Breast epithelium (tissue), 4 donors: Measurements from ENCODE around the gene PHIP. TPM values are rescaled to one million over a fixed set of nuclear protein-coding genes. Genes with fewer than 3 reads are reported as not detected.

Source experiments
- DNase-seq, 2 donors: peaks; one replicate each; pipeline ENCODE4 v3.0.0-alpha.2; 2019; ENCODE audit warnings: low spot score in 2 of 2
- H3K27ac ChIP-seq, 2 donors: fragments of 200-600 bp; sonication (generic) in 1 of 2; one replicate each; pipeline ENCODE4 v1.5.1; 2016 to 2019; ENCODE audit warnings: mild to moderate bottlenecking in 1 of 2
- H3K27me3 ChIP-seq, 2 donors: fragments of 200-600 bp; sonication (generic) in 1 of 2; one replicate each; pipeline versions ENCODE4 v1.5.1 to v1.6.0; 2017 to 2019; ENCODE audit warnings: control low read depth in 1 of 2, mild to moderate bottlenecking in 1 of 2
- H3K36me3 ChIP-seq: fragments of 200-600 bp; one replicate; pipeline ENCODE4 v1.5.1; 2019
- H3K4me1 ChIP-seq, 2 donors: fragments of 200-600 bp; sonication (generic); one replicate each; pipeline ENCODE4 v1.5.1; 2016 to 2019; ENCODE audit warnings: control low read depth in 1 of 2
- H3K4me3 ChIP-seq, 3 donors: fragments of 200-600 bp; sonication (generic); 1 replicate in 2 of 3; 2 replicates in 1 of 3; pipeline ENCODE4 v1.5.1; 2016 to 2019; ENCODE audit warnings: mild to moderate bottlenecking in 3 of 3, moderate library complexity in 2 of 3
- H3K9me3 ChIP-seq, 2 donors: fragments of 200-600 bp; sonication (generic) in 1 of 2; one replicate each; pipeline ENCODE4 v1.5.1; 2016 to 2019; ENCODE audit warnings: control low read depth in 1 of 2
- CTCF ChIP-seq, 3 donors: fragments of 450-650 bp; IDR thresholded peaks; one replicate each; pipeline ENCODE4 v1.5.1; 2016 to 2017; ENCODE audit warnings: antibody characterized with exemption in 3 of 3, mild to moderate bottlenecking in 3 of 3, moderate library complexity in 3 of 3
- POLR2A ChIP-seq: fragments of 450-650 bp; IDR thresholded peaks from one replicate; pipeline ENCODE4 v1.6.1; 2016; ENCODE audit warnings: antibody characterized with exemption, mild to moderate bottlenecking, moderate library complexity
- POLR2AphosphoS5 ChIP-seq, 3 donors: sonication (generic); formaldehyde crosslinking; IDR thresholded peaks; one replicate each; pipeline ENCODE4 v1.6.1; 2017; ENCODE audit warnings: antibody characterized with exemption in 3 of 3
- intact Hi-C: fragments of 100-400 bp; cut with DNase I; formaldehyde crosslinking; loops from one replicate; pipeline ENCODE4 v1.15.1; 2023; ENCODE audit warnings: low total_unique reads
- total RNA-seq, 3 donors: library from RNA; depleted of rRNA; stranded (reverse); fragments of >200 nt; gene quantifications; one replicate each; pipeline ENCODE4 v1.1.0, GENCODE V29; 2016

Gene PHIP
- total RNA-seq, 3 donors from 2014 or later: 31.7 to 73.6 (median 44.9) TPM

- intact Hi-C loops: no loop called here
- H3K4me3 ChIP-seq: peak overlapping the region; percentile 81 to 90 (median 85)
- no peaks in the 10 kb centered on the region for H3K27me3 ChIP-seq
- TF ChIP-seq CTCF (IDR thresholded peaks at IDR 0.05) (no peak), POLR2AphosphoS5 (IDR thresholded peaks at IDR 0.05) (no peak), POLR2A (no peak)
- peaks cover 0 to 5% of the 10 kb centered on the region in 2 donors for H3K4me1 ChIP-seq
- peak overlapping the region; percentile 97 to 98 for H3K27ac ChIP-seq
- DNase-seq: peak in 1 of 2 donors; percentile 51
- H3K9me3 ChIP-seq: no peaks in the 10 kb centered on the region
- H3K36me3 ChIP-seq: no peaks in the 10 kb centered on the region
Measured at GRCh38 chr6:79077715-79078074, 359 bp downstream of the PHIP start.

- Histone ChIP-seq H3K9me3 (no peaks in the 10 kb centered on the region), H3K36me3 (no peaks in the 10 kb centered on the region), H3K4me1 (peaks cover 0 to 5% of the 10 kb centered on the region in 2 donors), H3K27me3 (no peaks in the 10 kb centered on the region), H3K27ac (peak overlapping the region; percentile 97), H3K4me3 (peak overlapping the region; percentile 81 to 90 (median 85))
- TF ChIP-seq POLR2AphosphoS5 (IDR thresholded peaks at IDR 0.05) (peak; percentile 44 to 53 (median 51)), POLR2A (no peak)
- peak; percentile 82 to 84 for DNase-seq
- intact Hi-C loops: no loop called here
Measured at GRCh38 chr6:79076782-79077641, 1.0 kb downstream of the PHIP start.

- TF ChIP-seq POLR2AphosphoS5 (IDR thresholded peaks at IDR 0.05) (no peak), POLR2A (no peak), CTCF (IDR thresholded peaks at IDR 0.05) (no peak)
- Histone ChIP-seq H3K4me3 (peak overlapping the region; percentile 81 to 90 (median 85)), H3K4me1 (peaks cover 0 to 5% of the 10 kb centered on the region in 2 donors), H3K27ac (peak overlapping the region; percentile 97), H3K9me3 (no peaks in the 10 kb centered on the region), H3K36me3 (no peaks in the 10 kb centered on the region), H3K27me3 (no peaks in the 10 kb centered on the region)
- intact Hi-C loops: no loop called here
- no peak for DNase-seq
Measured at GRCh38 chr6:79076160-79076559, 1.9 kb downstream of the PHIP start.

- no peak for DNase-seq
- no peaks in the 10 kb centered on the region for H3K9me3 ChIP-seq
- no peaks in the 10 kb centered on the region for H3K27me3 ChIP-seq
- peak overlapping the region in 1 of 2 donors; percentile 53 for H3K27ac ChIP-seq
- peaks cover 0 to 5% of the 10 kb centered on the region in 2 donors for H3K4me1 ChIP-seq
- H3K36me3 ChIP-seq: no peaks in the 10 kb centered on the region
- no peak overlapping the region for H3K4me3 ChIP-seq
- TF ChIP-seq POLR2A (no peak), CTCF (IDR thresholded peaks at IDR 0.05) (no peak), POLR2AphosphoS5 (IDR thresholded peaks at IDR 0.05) (no peak)
- intact Hi-C loops: no loop called here
Measured at GRCh38 chr6:79073888-79074287, 4.2 kb downstream of the PHIP start.

- Histone ChIP-seq H3K27ac (no peak overlapping the region), H3K27me3 (no peaks in the 10 kb centered on the region), H3K4me3 (no peak overlapping the region), H3K36me3 (no peaks in the 10 kb centered on the region), H3K9me3 (no peaks in the 10 kb centered on the region), H3K4me1 (peaks cover 0 to 5% of the 10 kb centered on the region in 2 donors)
- intact Hi-C loops: no loop called here
- TF ChIP-seq POLR2AphosphoS5 (IDR thresholded peaks at IDR 0.05): no peak
- TF ChIP-seq CTCF (IDR thresholded peaks at IDR 0.05): no peak
- no peak for TF ChIP-seq POLR2A
- DNase-seq: no peak
Measured at GRCh38 chr6:79072640-79073181, 5.3 kb downstream of the PHIP start.
